D721Med (cell line): ENCODE results near the gene SEMA4A.

Source experiments
- DNase-seq: peaks from one replicate; pipeline ENCODE4 v3.0.0; 2011; ENCODE audit warnings: low spot score; ENCODE audit not compliant: insufficient read length
- FAIRE-seq: peaks from 2 replicates; lab custom pipeline; 2011; peaks lifted over from hg19 to GRCh38; lab: Jason Lieb, UNC
- TF ChIP-seq, protein P1 (sequence below): IDR thresholded peaks from 2 replicates; pipeline ENCODE4 v1.5.1; 2012; ENCODE audit warnings: mild to moderate bottlenecking, control low read depth; ENCODE audit not compliant: insufficient read depth; ENCODE audit errors: missing control alignments

SEMA4A gene

DNA sequence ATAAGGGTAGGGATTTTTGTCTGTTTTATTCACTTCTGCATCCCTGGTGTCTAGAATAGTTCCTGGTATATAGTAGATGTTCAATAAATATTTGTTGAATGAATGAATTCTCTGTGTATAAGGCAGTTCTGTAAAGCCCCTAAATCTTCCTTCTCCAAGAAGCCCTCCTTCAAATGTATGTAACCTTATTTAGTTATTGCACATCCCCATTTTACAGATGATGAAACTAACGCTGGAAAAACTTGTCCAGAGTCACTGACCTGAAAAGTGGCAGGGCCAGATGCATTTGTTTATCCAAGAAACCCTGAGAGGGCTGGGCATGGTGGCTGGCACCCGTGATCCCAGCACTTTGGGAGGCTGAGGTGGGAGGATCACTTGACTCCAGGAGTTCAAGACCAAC lies 43.1 kb upstream of the SEMA4A start:
- DNase-seq (no peak), FAIRE-seq (no peak)
- TF ChIP-seq, protein P1, sequence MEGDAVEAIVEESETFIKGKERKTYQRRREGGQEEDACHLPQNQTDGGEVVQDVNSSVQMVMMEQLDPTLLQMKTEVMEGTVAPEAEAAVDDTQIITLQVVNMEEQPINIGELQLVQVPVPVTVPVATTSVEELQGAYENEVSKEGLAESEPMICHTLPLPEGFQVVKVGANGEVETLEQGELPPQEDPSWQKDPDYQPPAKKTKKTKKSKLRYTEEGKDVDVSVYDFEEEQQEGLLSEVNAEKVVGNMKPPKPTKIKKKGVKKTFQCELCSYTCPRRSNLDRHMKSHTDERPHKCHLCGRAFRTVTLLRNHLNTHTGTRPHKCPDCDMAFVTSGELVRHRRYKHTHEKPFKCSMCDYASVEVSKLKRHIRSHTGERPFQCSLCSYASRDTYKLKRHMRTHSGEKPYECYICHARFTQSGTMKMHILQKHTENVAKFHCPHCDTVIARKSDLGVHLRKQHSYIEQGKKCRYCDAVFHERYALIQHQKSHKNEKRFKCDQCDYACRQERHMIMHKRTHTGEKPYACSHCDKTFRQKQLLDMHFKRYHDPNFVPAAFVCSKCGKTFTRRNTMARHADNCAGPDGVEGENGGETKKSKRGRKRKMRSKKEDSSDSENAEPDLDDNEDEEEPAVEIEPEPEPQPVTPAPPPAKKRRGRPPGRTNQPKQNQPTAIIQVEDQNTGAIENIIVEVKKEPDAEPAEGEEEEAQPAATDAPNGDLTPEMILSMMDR, result no peak

DNA sequence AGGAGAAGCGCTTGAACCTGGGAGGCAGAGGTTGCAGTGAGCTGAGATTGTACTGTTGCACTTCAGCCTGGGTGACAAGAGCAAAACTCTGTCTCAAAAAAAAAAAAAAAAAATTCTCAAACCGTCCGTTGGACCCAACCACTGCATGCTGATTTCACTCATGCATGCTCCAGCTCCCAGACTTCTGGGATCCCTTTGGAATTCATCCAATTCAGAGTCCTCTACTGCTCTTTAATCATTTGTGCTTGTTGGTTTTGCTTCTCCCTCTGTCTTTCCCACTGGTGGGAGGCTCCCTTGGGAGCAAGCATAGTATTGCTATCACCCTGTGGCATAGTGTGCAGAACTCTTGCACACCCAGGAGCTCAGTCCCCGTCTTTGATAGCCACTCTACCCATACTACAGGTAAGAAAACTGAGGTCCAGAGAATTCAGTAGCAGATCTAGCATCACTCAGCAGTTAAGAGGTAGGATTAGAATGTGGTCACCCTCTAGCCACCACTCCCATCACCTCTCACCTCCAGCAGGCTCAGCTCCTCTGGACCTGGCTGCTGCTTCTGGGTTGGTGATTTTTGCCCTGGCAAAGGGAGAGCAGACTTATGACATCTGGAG lies 41.9 kb upstream of the SEMA4A start:
- no peak for DNase-seq
- FAIRE-seq, result no peak
- TF ChIP-seq, protein P1, result no peak

DNA sequence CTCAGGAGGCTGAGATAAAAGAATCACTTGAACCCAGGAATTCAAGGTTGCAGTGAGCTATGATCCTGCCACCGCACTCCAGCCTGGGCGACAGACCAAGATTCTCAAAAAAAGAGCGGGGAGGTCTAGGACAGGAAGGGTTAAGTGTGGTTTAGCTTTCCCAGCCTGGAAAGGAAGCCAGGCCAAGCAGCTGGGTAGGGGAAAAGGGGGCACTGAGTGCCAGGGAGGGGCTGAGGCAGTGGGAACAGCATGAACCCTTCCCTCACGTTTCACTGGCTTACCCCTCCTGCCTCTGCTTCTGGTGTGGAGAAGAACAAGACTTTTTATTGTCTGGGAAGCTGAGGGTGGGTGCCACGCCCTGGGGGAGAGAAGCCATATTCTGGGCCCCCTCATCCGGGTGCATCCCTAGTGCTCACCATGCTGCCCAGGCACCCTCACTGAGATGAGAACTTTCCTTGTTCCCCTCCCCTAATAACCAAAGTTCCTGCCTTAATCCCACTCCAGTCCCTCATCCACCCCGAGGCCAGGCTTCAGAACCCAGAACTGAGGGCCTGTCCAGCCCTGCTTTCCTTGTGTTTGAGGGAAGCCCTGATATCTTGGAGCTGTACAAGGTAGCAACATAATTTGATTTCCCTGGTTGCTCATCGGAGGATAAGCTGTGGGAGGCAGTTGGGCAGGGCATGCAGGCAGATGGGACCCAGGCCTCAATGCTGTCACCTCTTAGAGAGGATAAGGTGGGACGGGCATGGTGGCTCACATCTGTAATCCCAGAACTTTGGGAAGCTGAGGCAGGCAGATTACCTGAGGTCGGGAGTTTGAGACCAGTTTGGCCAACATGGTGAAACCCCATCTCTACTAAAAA lies 40.9 kb upstream of the SEMA4A start:
- TF ChIP-seq, protein P1, result no peak
- no peak for DNase-seq
- FAIRE-seq, result no peak

DNA sequence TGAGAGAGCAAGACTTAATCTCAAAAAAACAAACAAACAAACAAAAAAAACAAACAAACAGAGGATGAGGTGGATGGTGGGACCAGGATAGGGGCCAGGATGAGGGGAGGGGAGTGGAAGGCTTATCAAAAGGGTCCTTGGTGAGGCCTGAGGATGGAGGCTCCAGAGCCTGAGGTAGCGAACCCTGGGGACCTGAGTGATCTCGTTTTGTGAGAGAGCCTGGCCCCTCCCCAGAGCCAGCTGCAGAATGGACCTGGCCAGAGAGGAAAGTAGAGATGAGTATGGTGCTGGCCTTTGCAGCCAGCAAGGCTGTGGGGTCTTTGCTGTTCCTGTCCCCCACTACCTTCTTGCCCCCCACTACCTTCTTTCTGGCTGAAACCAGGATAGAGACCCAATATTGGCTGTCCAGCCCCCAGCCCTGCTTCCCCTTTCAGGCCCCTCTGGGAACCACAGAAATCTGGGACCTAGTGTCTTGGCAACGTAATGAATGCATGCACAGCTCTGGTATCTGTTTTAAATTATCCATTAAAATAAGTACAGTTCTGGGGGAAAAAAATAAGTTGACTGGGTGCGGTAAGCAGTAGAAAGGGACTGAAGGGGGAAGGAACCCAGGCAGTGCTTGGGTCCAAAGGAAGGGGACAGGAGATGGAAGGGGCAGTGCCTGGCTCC lies 40.0 kb upstream of the SEMA4A start:
- no peak for FAIRE-seq
- TF ChIP-seq, protein P1, result no peak
- DNase-seq, result no peak

DNA sequence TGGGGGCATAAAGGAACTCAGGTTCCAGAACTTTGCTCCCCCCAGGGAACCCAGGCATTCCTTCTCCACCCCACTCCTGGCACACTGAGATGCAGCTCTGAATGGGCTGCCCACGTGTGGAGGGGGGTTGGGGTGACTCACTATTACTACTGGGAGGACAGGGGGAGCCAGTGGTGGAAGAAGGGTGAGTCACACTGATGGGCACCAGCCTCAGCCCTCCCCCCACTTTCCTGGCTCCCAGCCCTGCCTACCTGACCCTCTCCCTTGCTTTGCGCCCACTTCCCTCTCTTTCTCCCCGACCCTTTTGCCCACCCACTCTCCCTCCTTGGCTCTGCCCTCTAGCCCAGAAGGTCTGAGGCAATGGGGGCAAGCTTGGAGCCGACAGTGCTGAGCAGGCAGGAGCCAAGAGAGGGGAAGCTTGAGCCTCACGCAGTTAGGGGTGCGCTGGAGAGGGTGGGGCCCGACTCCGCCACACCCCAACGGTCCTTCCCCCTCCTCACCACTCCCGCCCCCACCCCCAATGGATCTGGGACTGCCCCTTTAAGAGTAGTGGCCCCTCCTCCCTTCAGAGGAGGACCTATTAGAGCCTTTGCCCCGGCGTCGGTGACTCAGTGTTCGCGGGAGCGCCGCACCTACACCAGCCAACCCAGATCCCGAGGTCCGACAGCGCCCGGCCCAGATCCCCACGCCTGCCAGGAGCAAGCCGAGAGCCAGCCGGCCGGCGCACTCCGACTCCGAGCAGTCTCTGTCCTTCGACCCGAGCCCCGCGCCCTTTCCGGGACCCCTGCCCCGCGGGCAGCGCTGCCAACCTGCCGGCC lies 39.1 kb upstream of the SEMA4A start, which contains the start of gene LMNA:
LMNA (plus strand) TSS at position 611 of the 818 bp plus-strand sequence. CDS start 208 bp downstream, outside the sequence.
- DNase-seq (peak; percentile 92), FAIRE-seq (no peak)
- TF ChIP-seq, protein P1, result no peak

DNA sequence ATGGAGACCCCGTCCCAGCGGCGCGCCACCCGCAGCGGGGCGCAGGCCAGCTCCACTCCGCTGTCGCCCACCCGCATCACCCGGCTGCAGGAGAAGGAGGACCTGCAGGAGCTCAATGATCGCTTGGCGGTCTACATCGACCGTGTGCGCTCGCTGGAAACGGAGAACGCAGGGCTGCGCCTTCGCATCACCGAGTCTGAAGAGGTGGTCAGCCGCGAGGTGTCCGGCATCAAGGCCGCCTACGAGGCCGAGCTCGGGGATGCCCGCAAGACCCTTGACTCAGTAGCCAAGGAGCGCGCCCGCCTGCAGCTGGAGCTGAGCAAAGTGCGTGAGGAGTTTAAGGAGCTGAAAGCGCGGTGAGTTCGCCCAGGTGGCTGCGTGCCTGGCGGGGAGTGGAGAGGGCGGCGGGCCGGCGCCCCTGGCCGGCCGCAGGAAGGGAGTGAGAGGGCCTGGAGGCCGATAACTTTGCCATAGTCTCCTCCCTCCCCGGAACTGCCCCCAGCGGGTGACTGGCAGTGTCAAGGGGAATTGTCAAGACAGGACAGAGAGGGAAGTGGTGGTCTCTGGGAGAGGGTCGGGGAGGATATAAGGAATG lies 38.4 kb upstream of the SEMA4A start:
- TF ChIP-seq, protein P1, result no peak
- no peak for DNase-seq
- FAIRE-seq, result no peak
